ENCODE measurements around the gene PRR36.

PRR36 gene

DNA sequence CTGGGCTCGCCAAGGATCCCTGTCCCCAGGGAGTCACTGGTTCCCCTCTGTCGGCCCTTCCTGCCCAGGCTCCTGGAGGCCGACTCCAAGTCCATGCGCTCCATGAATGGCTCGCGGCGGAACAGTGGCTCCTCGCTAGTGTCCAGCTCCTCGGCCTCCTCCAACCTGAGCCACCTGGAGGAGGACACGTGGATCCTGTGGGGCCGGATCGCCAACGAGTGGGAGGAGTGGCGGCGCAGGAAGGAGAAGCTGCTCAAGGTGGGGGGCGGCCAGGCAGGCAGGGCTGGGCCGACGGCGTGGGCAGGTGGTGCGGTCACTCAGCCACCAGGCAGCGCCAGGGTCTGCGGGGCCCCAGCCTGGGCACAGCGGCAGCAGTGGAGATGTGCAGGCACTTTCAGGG, 26.5 kb downstream of the PRR36 start:
- H3K9me3 Mint-ChIP-seq, result no peaks in the 10 kb centered on the region
- no peak for DNase-seq
- H3K4me1 Mint-ChIP-seq, result no peaks in the 10 kb centered on the region
- H3K27me3 Mint-ChIP-seq (ENCODE audit: low read depth, poor library complexity), result peaks cover 3% of the 10 kb centered on the region
- no peak overlapping the region for H3K4me3 Mint-ChIP-seq
- no peak overlapping the region for H3K27ac Mint-ChIP-seq
- TF ChIP-seq, protein P1, sequence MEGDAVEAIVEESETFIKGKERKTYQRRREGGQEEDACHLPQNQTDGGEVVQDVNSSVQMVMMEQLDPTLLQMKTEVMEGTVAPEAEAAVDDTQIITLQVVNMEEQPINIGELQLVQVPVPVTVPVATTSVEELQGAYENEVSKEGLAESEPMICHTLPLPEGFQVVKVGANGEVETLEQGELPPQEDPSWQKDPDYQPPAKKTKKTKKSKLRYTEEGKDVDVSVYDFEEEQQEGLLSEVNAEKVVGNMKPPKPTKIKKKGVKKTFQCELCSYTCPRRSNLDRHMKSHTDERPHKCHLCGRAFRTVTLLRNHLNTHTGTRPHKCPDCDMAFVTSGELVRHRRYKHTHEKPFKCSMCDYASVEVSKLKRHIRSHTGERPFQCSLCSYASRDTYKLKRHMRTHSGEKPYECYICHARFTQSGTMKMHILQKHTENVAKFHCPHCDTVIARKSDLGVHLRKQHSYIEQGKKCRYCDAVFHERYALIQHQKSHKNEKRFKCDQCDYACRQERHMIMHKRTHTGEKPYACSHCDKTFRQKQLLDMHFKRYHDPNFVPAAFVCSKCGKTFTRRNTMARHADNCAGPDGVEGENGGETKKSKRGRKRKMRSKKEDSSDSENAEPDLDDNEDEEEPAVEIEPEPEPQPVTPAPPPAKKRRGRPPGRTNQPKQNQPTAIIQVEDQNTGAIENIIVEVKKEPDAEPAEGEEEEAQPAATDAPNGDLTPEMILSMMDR (IDR thresholded peaks at IDR 0.05), result no peak
- no peaks in the 10 kb centered on the region for H3K36me3 Mint-ChIP-seq (ENCODE audit: low read depth)

DNA sequence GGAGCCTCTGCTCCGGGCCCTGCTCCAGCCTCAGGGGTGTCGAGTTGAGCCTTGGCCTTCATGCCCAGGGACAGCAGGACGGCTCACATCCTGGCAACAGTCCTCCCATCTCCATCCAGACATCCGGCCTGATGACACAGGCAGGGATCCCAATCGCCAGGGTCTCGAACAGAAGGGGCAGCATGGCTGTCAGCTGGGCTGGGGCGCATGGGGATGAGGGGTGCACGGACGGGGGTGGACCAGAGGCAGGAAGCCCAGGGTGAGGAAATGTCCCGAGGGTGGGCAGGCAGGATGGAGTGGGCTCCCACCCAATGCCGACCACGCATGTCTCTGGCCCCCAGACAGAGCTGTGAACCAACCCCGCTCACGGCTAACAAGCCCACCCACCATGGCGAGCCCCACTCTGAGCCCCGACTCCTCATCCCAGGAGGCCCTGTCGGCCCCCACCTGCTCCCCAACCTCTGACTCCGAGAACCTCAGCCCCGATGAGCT, 28.0 kb downstream of the PRR36 start:
- no peaks in the 10 kb centered on the region for H3K4me1 Mint-ChIP-seq
- no peaks in the 10 kb centered on the region for H3K9me3 Mint-ChIP-seq
- TF ChIP-seq, protein P1 (IDR thresholded peaks at IDR 0.05), result no peak
- H3K27ac Mint-ChIP-seq, result no peak overlapping the region
- peaks cover 4% of the 10 kb centered on the region for H3K27me3 Mint-ChIP-seq (ENCODE audit: low read depth, poor library complexity)
- H3K4me3 Mint-ChIP-seq, result no peak overlapping the region
- DNase-seq, result no peak
- no peaks in the 10 kb centered on the region for H3K36me3 Mint-ChIP-seq (ENCODE audit: low read depth)

DNA sequence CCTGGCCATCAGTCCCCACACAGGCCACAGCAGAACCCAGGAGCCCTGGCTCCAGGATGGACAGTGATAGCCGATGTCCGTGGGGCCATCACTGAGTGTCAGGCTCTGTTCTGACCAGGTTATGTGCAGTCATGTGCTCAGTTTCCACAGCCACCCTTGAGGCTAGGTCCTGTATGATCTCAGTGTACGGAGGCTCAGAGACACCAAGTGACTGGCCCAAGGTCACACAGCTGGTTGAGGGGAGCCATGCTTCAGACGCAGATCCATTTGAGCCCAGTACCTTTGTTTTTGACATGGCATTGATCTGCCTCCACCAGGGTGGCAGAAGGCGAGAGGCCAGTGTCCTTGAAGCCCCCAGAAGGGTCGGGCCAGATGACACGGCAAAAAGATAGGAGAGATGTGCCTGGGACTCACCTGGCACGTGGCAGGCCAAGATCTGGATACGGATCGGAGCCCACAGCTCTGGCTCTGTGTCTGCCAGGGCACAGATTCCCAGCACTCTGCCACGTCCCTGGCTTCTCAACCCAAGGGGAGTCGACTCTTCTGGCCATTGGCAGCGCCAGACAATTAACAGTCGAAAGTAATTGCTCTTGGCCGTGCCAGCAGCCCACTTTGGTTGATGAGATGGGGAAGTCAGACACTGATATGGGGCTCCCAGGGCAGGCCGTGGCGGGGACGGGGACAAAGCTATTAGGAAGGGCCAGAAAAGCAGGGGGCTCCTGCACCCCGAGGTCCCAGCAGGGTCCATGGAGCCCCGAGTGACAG, 28.6 kb downstream of the PRR36 start:
- H3K4me1 Mint-ChIP-seq, result no peaks in the 10 kb centered on the region
- no peaks in the 10 kb centered on the region for H3K36me3 Mint-ChIP-seq (ENCODE audit: low read depth)
- no peak overlapping the region for H3K27ac Mint-ChIP-seq
- H3K4me3 Mint-ChIP-seq, result no peak overlapping the region
- TF ChIP-seq, protein P1 (IDR thresholded peaks at IDR 0.05), result no peak
- peaks cover 10% of the 10 kb centered on the region for H3K27me3 Mint-ChIP-seq (ENCODE audit: low read depth, poor library complexity)
- H3K9me3 Mint-ChIP-seq, result no peaks in the 10 kb centered on the region
- DNase-seq, result no peak

DNA sequence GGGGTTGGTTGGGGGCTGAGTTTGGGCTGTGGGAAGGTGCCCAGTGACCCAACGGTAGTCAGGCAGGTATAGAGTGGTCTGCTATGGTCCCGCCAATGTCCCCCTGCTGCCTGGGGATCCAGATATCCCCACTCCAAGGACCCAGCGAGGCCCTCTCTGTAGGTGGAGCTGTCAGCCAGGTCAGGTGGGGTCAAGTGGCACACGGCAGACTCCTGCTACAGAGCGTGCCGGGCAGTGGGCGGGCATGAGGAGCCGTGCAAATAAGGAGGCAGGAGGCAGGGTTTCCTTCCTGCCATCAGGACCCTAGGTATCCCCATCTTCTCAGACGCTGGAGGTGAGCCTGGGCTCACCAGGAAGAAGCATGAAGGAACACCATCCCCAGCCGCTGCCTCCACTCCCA, 29.2 kb downstream of the PRR36 start:
- DNase-seq, result no peak
- Mint-ChIP-seq H3K9me3 (no peaks in the 10 kb centered on the region), H3K27ac (no peak overlapping the region), H3K4me3 (no peak overlapping the region), H3K36me3 (ENCODE audit: low read depth) (no peaks in the 10 kb centered on the region), H3K27me3 (ENCODE audit: low read depth, poor library complexity) (peaks cover 13% of the 10 kb centered on the region), H3K4me1 (no peaks in the 10 kb centered on the region)
- TF ChIP-seq, protein P1 (IDR thresholded peaks at IDR 0.05), result no peak

DNA sequence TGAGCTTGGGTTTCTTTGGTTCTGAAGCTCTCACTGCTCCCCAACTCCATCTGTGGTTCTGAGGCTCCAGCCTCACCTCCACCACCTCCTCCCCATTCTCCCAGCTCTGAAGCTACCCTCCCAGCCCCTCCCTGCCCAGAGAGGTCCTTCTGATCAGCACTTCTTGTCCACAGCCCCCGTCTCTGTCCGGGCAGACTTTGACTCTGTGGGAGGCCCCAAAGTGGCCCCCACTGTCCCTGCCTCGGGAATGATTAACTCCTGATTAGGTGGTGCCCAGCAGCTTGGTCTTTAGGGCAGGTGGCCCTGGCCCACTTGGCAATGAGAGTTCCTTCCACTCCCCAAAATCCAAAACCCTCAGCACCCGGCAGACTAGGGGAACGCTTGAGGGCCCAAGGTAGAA, 29.8 kb downstream of the PRR36 start:
- H3K27me3 Mint-ChIP-seq (ENCODE audit: low read depth, poor library complexity), result peaks cover 14% of the 10 kb centered on the region
- TF ChIP-seq, protein P1 (IDR thresholded peaks at IDR 0.05), result no peak
- H3K36me3 Mint-ChIP-seq (ENCODE audit: low read depth), result no peaks in the 10 kb centered on the region
- no peak overlapping the region for H3K27ac Mint-ChIP-seq
- no peak overlapping the region for H3K4me3 Mint-ChIP-seq
- no peak for DNase-seq
- no peaks in the 10 kb centered on the region for H3K9me3 Mint-ChIP-seq
- H3K4me1 Mint-ChIP-seq, result no peaks in the 10 kb centered on the region

DNA sequence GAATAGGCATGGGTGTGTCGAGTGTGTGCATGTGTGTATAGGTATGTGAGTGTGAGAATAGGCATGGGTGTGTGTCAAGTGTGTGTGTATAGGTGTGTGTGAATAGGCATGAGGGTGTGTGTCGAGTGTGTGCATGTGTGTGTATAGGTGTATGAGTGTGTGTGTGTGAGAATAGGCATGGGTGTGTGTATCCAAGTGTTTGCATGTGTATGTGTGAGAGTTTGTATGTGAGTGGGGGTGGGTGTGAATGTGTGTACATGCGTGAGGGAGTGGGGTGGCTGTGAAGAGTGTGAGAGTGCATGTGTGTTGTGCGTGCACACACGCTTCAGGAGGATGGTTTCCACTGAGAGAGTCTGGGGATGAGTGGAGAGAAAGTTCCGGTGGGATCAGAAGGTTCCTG, 30.7 kb downstream of the PRR36 start:
- H3K4me1 Mint-ChIP-seq, result no peaks in the 10 kb centered on the region
- no peak overlapping the region for H3K27ac Mint-ChIP-seq
- H3K36me3 Mint-ChIP-seq (ENCODE audit: low read depth), result no peaks in the 10 kb centered on the region
- TF ChIP-seq, protein P1 (IDR thresholded peaks at IDR 0.05), result no peak
- no peak for DNase-seq
- no peak overlapping the region for H3K4me3 Mint-ChIP-seq
- H3K9me3 Mint-ChIP-seq, result no peaks in the 10 kb centered on the region
- peaks cover 17% of the 10 kb centered on the region for H3K27me3 Mint-ChIP-seq (ENCODE audit: low read depth, poor library complexity)

All from nephron progenitor cell (in vitro differentiated cells).